PC-3 (cell line): ENCODE data around the gene CNOT6L. TPM values are rescaled to one million over a fixed set of nuclear protein-coding genes. Genes with fewer than 3 reads are reported as not detected.

Experiments used
- ATAC-seq: fragments of 200-7000 bp; cut with Tn5 transposase; 2 replicates; pipeline ENCODE4 v1.9.1; 2020; ENCODE audit warnings: mild to moderate bottlenecking, moderate library complexity
- BruUV-seq: library from RNA; stranded (reverse); fragments of 400-500 nt; replicated peaks from 2 replicates; lab custom pipeline; 2021; lab: Mats Ljungman, UMichigan
- CTCF ChIA-PET: fragments of 300-600 bp; sonication (Branson Sonifier 250); formaldehyde crosslinking; loops from one replicate; lab custom pipeline; 2022; ENCODE audit warnings: antibody characterized with exemption; lab: Charles Lee
- POLR2A ChIA-PET: fragments of 300-600 bp; sonication (Branson Sonifier 250); formaldehyde crosslinking; loops from one replicate; lab custom pipeline; 2022; ENCODE audit warnings: antibody characterized with exemption; ENCODE audit not compliant: unreplicated experiment; lab: Charles Lee
- DNase-seq: peaks from one replicate; pipeline ENCODE4 v3.0.0-alpha.2; 2015
- H2AFZ ChIP-seq: fragments of 300-600 bp; sonication (generic); 2 replicates; pipeline ENCODE4 v1.6.0; 2016; ENCODE audit warnings: antibody characterized with exemption, low read length
- H3F3A ChIP-seq: fragments of 300-600 bp; sonication (generic); one replicate; pipeline ENCODE4 v1.6.0; 2017; ENCODE audit warnings: antibody characterized with exemption, low read length, control low read depth, mild to moderate bottlenecking; ENCODE audit not compliant: unreplicated experiment
- H3K27ac ChIP-seq: fragments of 300-600 bp; sonication (generic); 2 replicates; pipeline ENCODE4 v1.5.1; 2016; ENCODE audit warnings: mild to moderate bottlenecking, low read length
- H3K27me3 ChIP-seq: fragments of 300-600 bp; sonication (generic); 2 replicates; pipeline ENCODE4 v1.6.1; 2016; ENCODE audit warnings: low read length, mixed read lengths
- H3K36me3 ChIP-seq: fragments of 300-600 bp; sonication (generic); 2 replicates; pipeline ENCODE4 v1.6.1; 2016; ENCODE audit warnings: low read depth, mixed run types, low read length, mixed read lengths
- H3K4me1 ChIP-seq: fragments of 300-600 bp; sonication (generic); 2 replicates; pipeline ENCODE4 v1.5.1; 2016; ENCODE audit warnings: low read length; ENCODE audit not compliant: insufficient read depth
- H3K4me2 ChIP-seq: fragments of 300-600 bp; sonication (generic); 2 replicates; pipeline ENCODE4 v1.6.0; 2016; ENCODE audit warnings: low read length
- H3K4me3 ChIP-seq: fragments of 300-600 bp; sonication (generic); 2 replicates; pipeline ENCODE4 v1.5.1; 2016; ENCODE audit warnings: mild to moderate bottlenecking, low read length, mixed read lengths
- H3K79me2 ChIP-seq: fragments of 300-600 bp; sonication (generic); 2 replicates; pipeline ENCODE4 v1.6.1; 2017; ENCODE audit warnings: low read length, mixed read lengths
- H3K9ac ChIP-seq: fragments of 300-600 bp; sonication (generic); 2 replicates; pipeline ENCODE4 v1.6.0; 2016; ENCODE audit warnings: mild to moderate bottlenecking, low read length
- H3K9me2 ChIP-seq: fragments of 300-600 bp; sonication (generic); replicated peaks from 2 replicates; pipeline ENCODE4 v1.6.1; 2016; ENCODE audit warnings: mixed run types, low read length, mixed read lengths
- H3K9me3 ChIP-seq: fragments of 300-600 bp; sonication (generic); 2 replicates; pipeline ENCODE4 v1.6.1; 2016; ENCODE audit warnings: low read length, mixed read lengths
- H4K20me1 ChIP-seq: fragments of 300-600 bp; sonication (generic); 2 replicates; pipeline ENCODE4 v1.6.1; 2016; ENCODE audit warnings: low read length, mixed read lengths
- CTCF ChIP-seq: fragments of 300-600 bp; sonication (generic); conservative IDR thresholded peaks from 2 replicates; pipeline ENCODE4 v1.5.1; 2017; ENCODE audit warnings: antibody characterized with exemption, low read depth, mild to moderate bottlenecking, low read length
- EZH2phosphoT487 ChIP-seq: fragments of 300-600 bp; sonication (generic); IDR thresholded peaks from 2 replicates; pipeline ENCODE4 v1.6.1; 2018; ENCODE audit warnings: mild to moderate bottlenecking, antibody characterized with exemption, low read length, borderline replicate concordance
- intact Hi-C: fragments of 100-400 bp; cut with micrococcal nuclease; formaldehyde crosslinking; loops from 2 replicates; pipeline ENCODE4 v1.9.0; 2023
- total RNA-seq: library from RNA; depleted of rRNA; stranded (reverse); fragments of >200 nt; gene quantifications from 2 replicates; pipeline ENCODE4 v1.2.3, GENCODE V29; 2014

CNOT6L gene
- total RNA-seq, 1 experiment from 2014 or later = 2.6 TPM

GRCh38 chr4:77701121-77701520, 118.0 kb downstream of the CNOT6L start:
- Histone ChIP-seq H3K9me2 (no peaks in the 10 kb centered on the region), H3K79me2 (no peaks in the 10 kb centered on the region), H3F3A (no peaks in the 10 kb centered on the region), H4K20me1 (no peaks in the 10 kb centered on the region), H3K9me3 (no peaks in the 10 kb centered on the region), H3K36me3 (no peaks in the 10 kb centered on the region), H2AFZ (no peak overlapping the region), H3K4me1 (peaks cover 16% of the 10 kb centered on the region), H3K27me3 (no peaks in the 10 kb centered on the region), H3K27ac (no peak overlapping the region), H3K4me3 (no peak overlapping the region), H3K4me2 (no peak overlapping the region), H3K9ac (no peak overlapping the region)
- intact Hi-C loops = no loop called here
- ChIA-PET POLR2A (no interaction called here), CTCF (no interaction called here)
- TF ChIP-seq CTCF = no peak
- BruUV-seq = no TSS peak
- DNase-seq (no peak), ATAC-seq (no peak)

GRCh38 chr4:77699731-77700210, 119.4 kb downstream of the CNOT6L start:
- no peak for ATAC-seq
- peak overlapping the region; percentile 44 for H3K4me2 ChIP-seq
- CTCF ChIA-PET = no interaction called here

More at GRCh38 chr4:77699731-77700210, 119.4 kb downstream of the CNOT6L start:
- H3K9ac ChIP-seq = no peak overlapping the region
- intact Hi-C loops = loop anchor here (5.0 kb wide), 1 partner anchor 227 kb away; no protein-coding TSS in a partner anchor
- H3K4me3 ChIP-seq = no peak overlapping the region
- H2AFZ ChIP-seq = no peak overlapping the region
- no peaks in the 10 kb centered on the region for H3K9me2 ChIP-seq
- no peaks in the 10 kb centered on the region for H3K79me2 ChIP-seq
- H4K20me1 ChIP-seq = no peaks in the 10 kb centered on the region
- peak; percentile 58 for DNase-seq
- TF ChIP-seq CTCF = peak; percentile 22; the same call in 1 of the 2 replicates
- no peak for TF ChIP-seq EZH2phosphoT487
- POLR2A ChIA-PET = no interaction called here
- no peaks in the 10 kb centered on the region for H3K36me3 ChIP-seq
- H3F3A ChIP-seq = no peaks in the 10 kb centered on the region
- BruUV-seq = no TSS peak
- peaks cover 27% of the 10 kb centered on the region for H3K4me1 ChIP-seq
- no peaks in the 10 kb centered on the region for H3K27me3 ChIP-seq
- H3K9me3 ChIP-seq = no peaks in the 10 kb centered on the region
- H3K27ac ChIP-seq = no peak overlapping the region
